IMR-90 (cell line): ENCODE data around the gene RHOD. TPM values are rescaled to one million over a fixed set of nuclear protein-coding genes. Genes with fewer than 3 reads are reported as not detected.

Experiments
- ATAC-seq: fragments of 200-7000 bp; cut with Tn5 transposase; 2 replicates; pipeline ENCODE4 v1.9.1; 2020; ENCODE audit warnings: low read depth, mild to moderate bottlenecking, moderate library complexity
- BruUV-seq: library from RNA; stranded (reverse); fragments of 400-500 nt; replicated peaks from 2 replicates; lab custom pipeline; 2021; lab: Mats Ljungman, UMichigan
- CTCF ChIA-PET: fragments of 300-600 bp; formaldehyde crosslinking; extraction: SDS; loops from one replicate; lab custom pipeline; 2021; ENCODE audit warnings: antibody characterized with exemption; lab: Yijun Ruan, JAX
- POLR2A ChIA-PET: fragments of 300-600 bp; sonication (Branson Sonifier 250); formaldehyde crosslinking; loops from one replicate; lab custom pipeline; 2022; ENCODE audit warnings: antibody characterized with exemption; ENCODE audit not compliant: unreplicated experiment; lab: Charles Lee
- DNase-seq: peaks from one replicate; pipeline ENCODE4 v3.0.0; 2013
- H2AFZ ChIP-seq: replicated peaks from 2 replicates; pipeline ENCODE3; 2013; ENCODE audit warnings: low read length, mild to moderate bottlenecking; ENCODE audit not compliant: poor library complexity
- H2AK5ac ChIP-seq: 2 replicates; pipeline ENCODE4 v1.6.1; 2013; ENCODE audit warnings: low read depth, low read length, inconsistent platforms
- H2AK9ac ChIP-seq: replicated peaks from 2 replicates; pipeline ENCODE3; 2013; ENCODE audit warnings: mild to moderate bottlenecking, low read depth, low read length, moderate library complexity; ENCODE audit not compliant: poor library complexity
- H2BK120ac ChIP-seq: 2 replicates; pipeline ENCODE4 v1.6.1; 2013; ENCODE audit warnings: low read depth, low read length, inconsistent platforms
- H2BK15ac ChIP-seq: 3 replicates; pipeline ENCODE4 v1.6.1; 2013; ENCODE audit warnings: low read depth, low read length, inconsistent platforms
- H2BK20ac ChIP-seq: 2 replicates; pipeline ENCODE4 v1.6.1; 2013; ENCODE audit warnings: low read depth, mild to moderate bottlenecking, inconsistent platforms, low read length, moderate library complexity
- H2BK5ac ChIP-seq: 2 replicates; pipeline ENCODE4 v1.6.1; 2013; ENCODE audit warnings: mild to moderate bottlenecking, low read depth, low read length, inconsistent platforms; ENCODE audit not compliant: poor library complexity, severe bottlenecking
- H3K14ac ChIP-seq: replicated peaks from 2 replicates; pipeline ENCODE4 v1.6.1; 2013; ENCODE audit warnings: low read depth, low read length, inconsistent platforms
- H3K18ac ChIP-seq: 2 replicates; pipeline ENCODE4 v1.6.1; 2013; ENCODE audit warnings: low read depth, low read length, control low read depth
- H3K23ac ChIP-seq: 2 replicates; pipeline ENCODE4 v1.6.1; 2013; ENCODE audit warnings: low read depth, low read length, inconsistent platforms
- H3K27ac ChIP-seq: 2 replicates; pipeline ENCODE4 v1.5.1; 2013; ENCODE audit warnings: mild to moderate bottlenecking, control low read depth, low read length; ENCODE audit not compliant: insufficient read depth
- H3K27me3 ChIP-seq: 2 replicates; pipeline ENCODE4 v1.6.1; 2013; ENCODE audit warnings: low read length; ENCODE audit not compliant: control insufficient read depth, insufficient read depth
- H3K36me3 ChIP-seq: 2 replicates; pipeline ENCODE4 v1.6.1; 2013; ENCODE audit warnings: low read length, mixed read lengths; ENCODE audit not compliant: control insufficient read depth, insufficient read depth
- H3K4ac ChIP-seq: 2 replicates; pipeline ENCODE4 v1.6.1; 2013; ENCODE audit warnings: low read depth, low read length, inconsistent platforms
- H3K4me1 ChIP-seq: 2 replicates; pipeline ENCODE4 v1.6.1; 2013; ENCODE audit warnings: low read length, mixed read lengths; ENCODE audit not compliant: control insufficient read depth, insufficient read depth
- H3K4me2 ChIP-seq: 2 replicates; pipeline ENCODE4 v1.6.1; 2013; ENCODE audit warnings: low read depth, mild to moderate bottlenecking, control low read depth, low read length, moderate library complexity
- H3K4me3 ChIP-seq: 2 replicates; pipeline ENCODE4 v1.5.1; 2013; ENCODE audit warnings: low read depth, mild to moderate bottlenecking, control low read depth, low read length, moderate library complexity; ENCODE audit not compliant: insufficient read depth
- H3K56ac ChIP-seq: 2 replicates; pipeline ENCODE4 v1.6.1; 2013; ENCODE audit warnings: low read length, inconsistent platforms; ENCODE audit not compliant: insufficient read depth; ENCODE audit errors: extremely low read depth
- H3K79me1 ChIP-seq, 2 experiments: 2 replicates each; pipeline ENCODE4 v1.6.1; 2013; ENCODE audit warnings: low read length in 2 of 2, inconsistent platforms in 1 of 2, low read depth in 1 of 2
- H3K9ac ChIP-seq: 2 replicates; pipeline ENCODE4 v1.6.1; 2013; ENCODE audit warnings: low read depth, low read length, control low read depth
- H3K9me1 ChIP-seq: 2 replicates; pipeline ENCODE4 v1.6.1; 2013; ENCODE audit warnings: low read length, inconsistent platforms; ENCODE audit not compliant: insufficient read depth
- H3K9me3 ChIP-seq: 2 replicates; pipeline ENCODE4 v1.6.1; 2013; ENCODE audit warnings: low read length; ENCODE audit not compliant: control insufficient read depth, insufficient read depth
- H4K20me1 ChIP-seq: 2 replicates; pipeline ENCODE4 v1.6.1; 2013; ENCODE audit warnings: low read length, inconsistent platforms; ENCODE audit not compliant: insufficient read depth
- H4K5ac ChIP-seq: 2 replicates; pipeline ENCODE4 v1.6.1; 2013; ENCODE audit warnings: mild to moderate bottlenecking, low read depth, low read length, control low read depth
- H4K8ac ChIP-seq, 2 experiments: 2 replicates each; pipeline ENCODE4 v1.6.1; 2013; ENCODE audit warnings: low read depth in 2 of 2, low read length in 2 of 2, control low read depth in 1 of 2, inconsistent platforms in 1 of 2
- H4K91ac ChIP-seq: 2 replicates; pipeline ENCODE4 v1.6.1; 2013; ENCODE audit warnings: low read depth, low read length, inconsistent platforms; ENCODE audit not compliant: insufficient read depth
- CHD1 ChIP-seq: IDR thresholded peaks from 2 replicates; pipeline ENCODE4 v1.6.1; 2012; ENCODE audit warnings: low read depth, low read length, improper control_type of control experiment
- MAFK ChIP-seq: IDR thresholded peaks from 2 replicates; pipeline ENCODE4 v1.6.1; 2012; ENCODE audit warnings: low read depth, low read length, improper control_type of control experiment
- RAD21 ChIP-seq: IDR thresholded peaks from 2 replicates; pipeline ENCODE4 v1.6.1; 2012; ENCODE audit warnings: low read length, improper control_type of control experiment
- RCOR1 ChIP-seq: IDR thresholded peaks from 2 replicates; pipeline ENCODE4 v1.6.1; 2012; ENCODE audit warnings: mild to moderate bottlenecking, low read length, improper control_type of control experiment; ENCODE audit not compliant: insufficient replicate concordance
- SMC3 ChIP-seq: fragments of 150-350 bp; IDR thresholded peaks from 2 replicates; pipeline ENCODE4 v1.6.1; 2016; ENCODE audit warnings: low read depth, mild to moderate bottlenecking, antibody characterized with exemption, low read length, moderate library complexity
- WGBS, 2 experiments: methylation state at CpG; one replicate each; pipeline versions ENCODE4 v1.1.5 to v1.1.7; 2013; ENCODE audit warnings: missing lambda C conversion rate in 2 of 2; ENCODE audit not compliant: insufficient read length in 1 of 2; ENCODE audit errors: extremely low coverage in 2 of 2; 5-methylcytosine and 5-hydroxymethylcytosine counted together
- dilution Hi-C: fragments of 300-500 bp; cut with HindIII; formaldehyde crosslinking; loops from one replicate; pipeline ENCODE4 v1.14.3; 2018; ENCODE audit warnings: low sequenced_read_pairs; ENCODE audit not compliant: unreplicated experiment
- in situ Hi-C: fragments of 300-500 bp; cut with MboI; formaldehyde crosslinking; loops from 3 replicates; pipeline ENCODE4 v1.14.3; 2019; ENCODE audit warnings: low sequenced_read_pairs, inconsistent platforms, mixed read lengths
- intact Hi-C: fragments of 100-400 bp; cut with micrococcal nuclease; formaldehyde crosslinking; loops from 2 replicates; pipeline ENCODE4 v1.10.0; 2022
- polyA plus RNA-seq, 3 experiments: library from polyadenylated mRNA; depleted of rRNA; stranded (reverse); fragments of >200 nt; gene quantifications; 2 replicates each; pipeline ENCODE4 v1.2.3, GENCODE V29; 2012; ENCODE audit warnings: low replicate concordance in 1 of 3
- total RNA-seq: library from RNA; depleted of rRNA; stranded (reverse); fragments of >200 nt; gene quantifications from 2 replicates; pipeline ENCODE4 v1.2.3, GENCODE V29; 2012
- TF ChIP-seq, protein P1 (sequence below): fragments of 150-350 bp; IDR thresholded peaks from 2 replicates; pipeline ENCODE4 v1.6.1; 2016; ENCODE audit warnings: low read depth, mild to moderate bottlenecking, low read length, moderate library complexity, borderline replicate concordance
- TF ChIP-seq, protein P2 (sequence below): fragments of 150-350 bp; IDR thresholded peaks from 2 replicates; pipeline ENCODE4 v1.6.1; 2017; ENCODE audit warnings: mild to moderate bottlenecking, antibody characterized with exemption, low read length, low read depth

Gene RHOD
- total and polyA plus RNA-seq, 2 of the 4 experiments (the other 2 are of a cell fraction), result 4.7 to 10.9 TPM

DNA sequence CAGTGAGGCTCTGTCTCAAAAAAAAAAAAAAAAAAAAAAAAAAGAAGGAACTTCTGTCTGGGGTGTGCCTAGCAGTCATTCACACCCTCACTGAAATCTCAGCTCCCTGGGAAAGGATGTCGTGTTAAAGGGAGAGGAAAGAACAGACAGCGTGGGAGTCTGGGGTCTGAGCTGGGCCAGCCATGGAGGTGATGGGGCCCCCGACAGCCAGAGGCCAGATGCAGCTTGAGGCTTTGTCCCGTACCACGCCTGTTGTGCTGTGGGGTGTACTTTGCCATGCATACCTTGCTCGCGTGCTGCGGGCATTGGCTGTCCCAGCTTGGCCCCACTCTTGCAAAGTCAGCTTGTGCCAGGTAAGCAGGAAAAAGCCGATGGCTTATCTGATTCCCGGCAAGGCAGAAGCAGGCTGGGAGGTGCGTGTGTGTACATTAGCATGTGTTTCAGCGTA, 29.1 kb upstream of the RHOD start:
- Histone ChIP-seq H3K9me1 (peaks cover 8% of the 10 kb centered on the region), H3K79me1 (no peaks in the 10 kb centered on the region), H4K91ac (no peak overlapping the region), H3K23ac (no peak overlapping the region), H3K9me3 (no peaks in the 10 kb centered on the region), H3K14ac (no peak overlapping the region), H2AFZ (no peak overlapping the region), H2AK5ac (no peak overlapping the region), H3K56ac (no peak overlapping the region), H3K4me1 (peaks cover 12% of the 10 kb centered on the region), H4K20me1 (peaks cover 7% of the 10 kb centered on the region; the same call in 1 of the 2 replicates), H3K9ac (no peak overlapping the region), H2BK20ac (no peak overlapping the region), H3K36me3 (no peaks in the 10 kb centered on the region), H4K5ac (no peak overlapping the region), H3K4ac (no peak overlapping the region), H3K4me2 (no peak overlapping the region), H2BK120ac (no peak overlapping the region), H2BK5ac (no peak overlapping the region), H3K27me3 (peaks cover 13% of the 10 kb centered on the region), H3K18ac (no peak overlapping the region), H4K8ac (no peak overlapping the region), H3K4me3 (no peak overlapping the region), H2BK15ac (no peak overlapping the region), H3K27ac (no peak overlapping the region), H2AK9ac (no peak overlapping the region)
- DNase-seq (no peak), ATAC-seq (no peak)
- intact Hi-C loops (no loop called here), dilution Hi-C loops (no loop called here), in situ Hi-C loops (no loop called here)
- POLR2A ChIA-PET, result no interaction called here
- CTCF ChIA-PET, result no interaction called here
- WGBS, 2 experiments, result 91% methylated on average over 7 of the region's 12 CpGs; no CpG with 5 or more reads in 1 of the 2 experiments
- no TSS peak for BruUV-seq
- TF ChIP-seq, protein P1, sequence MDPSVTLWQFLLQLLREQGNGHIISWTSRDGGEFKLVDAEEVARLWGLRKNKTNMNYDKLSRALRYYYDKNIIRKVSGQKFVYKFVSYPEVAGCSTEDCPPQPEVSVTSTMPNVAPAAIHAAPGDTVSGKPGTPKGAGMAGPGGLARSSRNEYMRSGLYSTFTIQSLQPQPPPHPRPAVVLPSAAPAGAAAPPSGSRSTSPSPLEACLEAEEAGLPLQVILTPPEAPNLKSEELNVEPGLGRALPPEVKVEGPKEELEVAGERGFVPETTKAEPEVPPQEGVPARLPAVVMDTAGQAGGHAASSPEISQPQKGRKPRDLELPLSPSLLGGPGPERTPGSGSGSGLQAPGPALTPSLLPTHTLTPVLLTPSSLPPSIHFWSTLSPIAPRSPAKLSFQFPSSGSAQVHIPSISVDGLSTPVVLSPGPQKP, result no peak
- TF ChIP-seq RAD21 (no peak), RCOR1 (no peak), CHD1 (no peak), MAFK (no peak), SMC3 (no peak)
- TF ChIP-seq, protein P2, sequence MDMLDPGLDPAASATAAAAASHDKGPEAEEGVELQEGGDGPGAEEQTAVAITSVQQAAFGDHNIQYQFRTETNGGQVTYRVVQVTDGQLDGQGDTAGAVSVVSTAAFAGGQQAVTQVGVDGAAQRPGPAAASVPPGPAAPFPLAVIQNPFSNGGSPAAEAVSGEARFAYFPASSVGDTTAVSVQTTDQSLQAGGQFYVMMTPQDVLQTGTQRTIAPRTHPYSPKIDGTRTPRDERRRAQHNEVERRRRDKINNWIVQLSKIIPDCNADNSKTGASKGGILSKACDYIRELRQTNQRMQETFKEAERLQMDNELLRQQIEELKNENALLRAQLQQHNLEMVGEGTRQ, result no peak
